Airway epithelial cell (primary cell): Measurements from ENCODE around the gene RPP14. TPM values are rescaled to one million over a fixed set of nuclear protein-coding genes. Genes with fewer than 3 reads are reported as not detected.

ENCODE experiments used
- total RNA-seq: library from RNA; depleted of rRNA; stranded (reverse); fragments of >200 nt; gene quantifications from 2 replicates; pipeline ENCODE4 v1.2.3, GENCODE V29; 2015

RPP14 gene
- 11.0 and 14.0 TPM in 2 replicates for total RNA-seq

DNA sequence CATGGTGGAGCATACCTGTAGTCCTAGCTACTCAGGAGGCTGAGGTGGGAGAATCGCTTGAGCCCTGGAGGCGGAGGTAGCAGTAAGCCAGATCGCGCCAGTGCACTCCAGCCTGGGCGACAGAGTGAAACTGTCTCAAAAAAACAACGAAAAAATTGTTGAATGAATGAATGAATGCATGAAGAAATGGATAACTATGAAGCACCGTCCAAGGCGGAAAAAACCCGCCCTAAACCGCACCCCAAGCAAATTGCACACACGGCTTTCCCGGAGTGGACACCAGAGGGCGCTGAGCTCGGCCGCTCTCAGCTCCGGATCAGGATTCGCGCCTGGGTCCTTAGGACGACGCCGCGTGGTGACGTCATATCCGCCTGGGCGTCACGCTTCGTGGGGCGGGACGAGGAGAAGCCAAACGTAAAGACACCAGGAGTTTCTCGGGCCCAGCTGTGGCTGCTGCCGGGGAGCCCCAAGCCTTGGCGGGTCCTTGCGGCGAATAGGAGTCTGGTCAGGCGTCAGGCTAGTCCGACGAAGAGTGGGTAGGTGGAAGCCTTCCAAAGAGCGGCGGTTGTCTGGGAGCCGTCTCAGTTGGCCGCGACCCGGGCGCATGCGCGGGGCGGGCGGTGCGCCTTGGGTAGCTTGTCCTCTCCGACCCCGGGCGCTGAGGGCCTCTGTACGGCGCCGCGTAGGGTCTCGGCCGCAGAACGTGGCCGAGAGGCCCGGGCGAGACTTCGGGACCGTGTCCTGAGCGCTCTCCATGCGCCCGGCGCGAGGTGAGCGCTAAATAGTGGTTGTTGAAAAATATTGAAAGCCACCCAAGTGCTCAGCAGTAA is at the start of gene RPP14, which contains the start of gene HTD2:
TSS of gene RPP14 (plus strand) at position 364 of the 830 bp plus-strand sequence. CDS start 4,085 bp downstream, outside the sequence.
TSS of gene HTD2 (plus strand) at position 639 of the 830 bp plus-strand sequence. CDS start 11,094 bp downstream, outside the sequence.

DNA sequence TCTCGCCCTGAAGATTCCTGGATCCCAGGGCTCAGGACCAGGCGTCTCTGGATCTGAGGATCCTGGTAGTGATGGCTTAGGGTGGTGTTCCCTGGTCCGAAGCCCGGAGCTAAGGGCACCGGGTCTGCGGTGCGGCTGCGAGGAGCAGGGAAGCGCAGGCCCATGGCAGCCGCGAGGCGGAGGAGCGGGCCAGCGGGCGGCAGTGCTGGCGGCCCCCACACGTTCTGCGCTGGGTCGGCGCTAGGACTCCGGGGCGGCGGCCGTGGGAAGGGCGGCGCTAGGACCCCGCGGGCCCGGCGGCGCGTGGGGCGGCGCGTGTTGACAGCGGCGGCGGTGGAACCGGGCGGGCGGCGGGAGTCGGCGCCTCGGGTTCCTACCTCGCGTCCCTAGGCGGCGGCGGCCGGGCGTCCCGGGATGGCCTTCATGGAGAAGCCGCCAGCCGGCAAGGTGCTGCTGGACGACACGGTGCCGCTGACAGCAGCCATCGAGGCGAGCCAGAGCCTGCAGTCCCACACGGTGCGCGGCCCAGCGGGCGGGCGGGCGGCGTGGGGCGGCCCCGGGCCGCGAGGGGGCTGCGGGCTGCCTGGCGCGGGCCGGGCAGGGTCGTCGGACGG is 26.6 kb downstream of the RPP14 start, which contains the start of gene PXK:
TSS of gene PXK (plus strand) at position 318 of the 614 bp plus-strand sequence. CDS start at position 415, 97 bp downstream.

Other genes with a start within 250 kb of the RPP14 start
- 0.21 TPM in 1 of 2 replicates, not detected in the other for gene DNASE1L3, start 95.3 kb upstream of the RPP14 start, total RNA-seq
- 7.2 and 9.9 TPM in 2 replicates for gene ABHD6, start 68.5 kb upstream of the RPP14 start, total RNA-seq
- 4.2 and 7.9 TPM in 2 replicates for gene HTD2, start 275 bp downstream of the RPP14 start, total RNA-seq
- gene PXK, start 26.6 kb downstream of the RPP14 start, total RNA-seq: 10.3 and 12.9 TPM in 2 replicates
- 72.5 and 80.4 TPM in 2 replicates for gene PDHB, start 127.6 kb downstream of the RPP14 start, total RNA-seq
- gene KCTD6, start 185.9 kb downstream of the RPP14 start, total RNA-seq: 6.2 and 8.2 TPM in 2 replicates
- gene ACOX2, start 230.9 kb downstream of the RPP14 start, total RNA-seq: 0.28 and 0.85 TPM in 2 replicates